ENCODE results near the gene TNFRSF1A. TPM values are rescaled to one million over a fixed set of nuclear protein-coding genes. Genes with fewer than 3 reads are reported as not detected.

The TNFRSF1A gene
- total and polyA plus RNA-seq, 9 of the 15 experiments (the other 6 are each of a cell fraction or from before 2014, with no cell fraction given) = 0.76 to 43.5 (median 30.0) TPM

DNA sequence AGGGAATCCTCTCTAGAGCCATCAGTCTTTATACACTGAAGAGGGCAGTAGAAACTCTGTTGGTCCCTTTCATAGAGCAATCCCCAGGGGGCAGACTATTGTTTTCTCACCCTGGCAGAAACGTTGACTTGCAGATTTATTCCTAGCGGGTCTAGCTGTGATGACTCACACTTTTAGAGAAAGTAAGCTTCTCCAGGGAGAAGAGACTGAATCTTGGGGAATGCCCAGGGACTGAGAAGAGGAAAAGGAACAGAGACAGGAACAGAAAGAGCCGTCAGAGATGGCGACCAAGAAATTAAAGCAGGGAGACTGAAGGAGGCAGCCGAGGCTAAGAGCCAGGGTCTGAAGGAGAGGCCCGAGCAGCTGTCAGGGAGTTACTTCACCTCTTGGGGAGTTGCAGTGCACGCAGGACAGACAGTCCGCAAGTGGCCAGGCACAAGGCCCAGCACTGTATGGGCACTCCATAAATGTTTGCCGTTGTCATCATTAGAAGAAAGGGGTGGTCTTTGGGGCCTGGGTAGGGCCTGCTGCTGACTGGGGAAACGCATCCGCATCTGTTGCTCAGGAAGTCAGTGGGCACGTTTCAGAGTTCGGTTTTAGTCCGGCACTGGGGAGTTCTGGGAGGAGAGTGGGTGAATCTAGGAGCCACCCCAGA is 18.4 kb downstream of the TNFRSF1A start (continued):
- TF ChIP-seq ATF7 (IDR thresholded peaks at IDR 0.05) (peak; percentile 47; the same call in 1 of the 2 replicates), ZNF316 (IDR thresholded peaks at IDR 0.05) (peak; percentile 93), SMARCC2 (IDR thresholded peaks at IDR 0.05; ENCODE audit: low read depth) (peak; percentile 83), SRSF7 (optimal IDR thresholded peaks at IDR 0.05; ENCODE audit: low read depth, low read length) (no peak), ZNF785 (CRISPR knock-in tag; IDR thresholded peaks at IDR 0.05) (no peak), ELF2 (CRISPR knock-in tag; IDR thresholded peaks at IDR 0.05) (no peak), HDAC2 (IDR thresholded peaks at IDR 0.05) (peak; percentile 59; the same call in 1 of the 2 replicates)
- TF ChIP-seq, protein P1, sequence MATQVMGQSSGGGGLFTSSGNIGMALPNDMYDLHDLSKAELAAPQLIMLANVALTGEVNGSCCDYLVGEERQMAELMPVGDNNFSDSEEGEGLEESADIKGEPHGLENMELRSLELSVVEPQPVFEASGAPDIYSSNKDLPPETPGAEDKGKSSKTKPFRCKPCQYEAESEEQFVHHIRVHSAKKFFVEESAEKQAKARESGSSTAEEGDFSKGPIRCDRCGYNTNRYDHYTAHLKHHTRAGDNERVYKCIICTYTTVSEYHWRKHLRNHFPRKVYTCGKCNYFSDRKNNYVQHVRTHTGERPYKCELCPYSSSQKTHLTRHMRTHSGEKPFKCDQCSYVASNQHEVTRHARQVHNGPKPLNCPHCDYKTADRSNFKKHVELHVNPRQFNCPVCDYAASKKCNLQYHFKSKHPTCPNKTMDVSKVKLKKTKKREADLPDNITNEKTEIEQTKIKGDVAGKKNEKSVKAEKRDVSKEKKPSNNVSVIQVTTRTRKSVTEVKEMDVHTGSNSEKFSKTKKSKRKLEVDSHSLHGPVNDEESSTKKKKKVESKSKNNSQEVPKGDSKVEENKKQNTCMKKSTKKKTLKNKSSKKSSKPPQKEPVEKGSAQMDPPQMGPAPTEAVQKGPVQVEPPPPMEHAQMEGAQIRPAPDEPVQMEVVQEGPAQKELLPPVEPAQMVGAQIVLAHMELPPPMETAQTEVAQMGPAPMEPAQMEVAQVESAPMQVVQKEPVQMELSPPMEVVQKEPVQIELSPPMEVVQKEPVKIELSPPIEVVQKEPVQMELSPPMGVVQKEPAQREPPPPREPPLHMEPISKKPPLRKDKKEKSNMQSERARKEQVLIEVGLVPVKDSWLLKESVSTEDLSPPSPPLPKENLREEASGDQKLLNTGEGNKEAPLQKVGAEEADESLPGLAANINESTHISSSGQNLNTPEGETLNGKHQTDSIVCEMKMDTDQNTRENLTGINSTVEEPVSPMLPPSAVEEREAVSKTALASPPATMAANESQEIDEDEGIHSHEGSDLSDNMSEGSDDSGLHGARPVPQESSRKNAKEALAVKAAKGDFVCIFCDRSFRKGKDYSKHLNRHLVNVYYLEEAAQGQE (IDR thresholded peaks at IDR 0.05; ENCODE audit: borderline replicate concordance) = peak; percentile 40; the same call in 1 of the 2 replicates
- TF ChIP-seq, protein P1 (CRISPR knock-in tag; IDR thresholded peaks at IDR 0.05; ENCODE audit: low read depth) = no peak
- TF ChIP-seq, protein P2, sequence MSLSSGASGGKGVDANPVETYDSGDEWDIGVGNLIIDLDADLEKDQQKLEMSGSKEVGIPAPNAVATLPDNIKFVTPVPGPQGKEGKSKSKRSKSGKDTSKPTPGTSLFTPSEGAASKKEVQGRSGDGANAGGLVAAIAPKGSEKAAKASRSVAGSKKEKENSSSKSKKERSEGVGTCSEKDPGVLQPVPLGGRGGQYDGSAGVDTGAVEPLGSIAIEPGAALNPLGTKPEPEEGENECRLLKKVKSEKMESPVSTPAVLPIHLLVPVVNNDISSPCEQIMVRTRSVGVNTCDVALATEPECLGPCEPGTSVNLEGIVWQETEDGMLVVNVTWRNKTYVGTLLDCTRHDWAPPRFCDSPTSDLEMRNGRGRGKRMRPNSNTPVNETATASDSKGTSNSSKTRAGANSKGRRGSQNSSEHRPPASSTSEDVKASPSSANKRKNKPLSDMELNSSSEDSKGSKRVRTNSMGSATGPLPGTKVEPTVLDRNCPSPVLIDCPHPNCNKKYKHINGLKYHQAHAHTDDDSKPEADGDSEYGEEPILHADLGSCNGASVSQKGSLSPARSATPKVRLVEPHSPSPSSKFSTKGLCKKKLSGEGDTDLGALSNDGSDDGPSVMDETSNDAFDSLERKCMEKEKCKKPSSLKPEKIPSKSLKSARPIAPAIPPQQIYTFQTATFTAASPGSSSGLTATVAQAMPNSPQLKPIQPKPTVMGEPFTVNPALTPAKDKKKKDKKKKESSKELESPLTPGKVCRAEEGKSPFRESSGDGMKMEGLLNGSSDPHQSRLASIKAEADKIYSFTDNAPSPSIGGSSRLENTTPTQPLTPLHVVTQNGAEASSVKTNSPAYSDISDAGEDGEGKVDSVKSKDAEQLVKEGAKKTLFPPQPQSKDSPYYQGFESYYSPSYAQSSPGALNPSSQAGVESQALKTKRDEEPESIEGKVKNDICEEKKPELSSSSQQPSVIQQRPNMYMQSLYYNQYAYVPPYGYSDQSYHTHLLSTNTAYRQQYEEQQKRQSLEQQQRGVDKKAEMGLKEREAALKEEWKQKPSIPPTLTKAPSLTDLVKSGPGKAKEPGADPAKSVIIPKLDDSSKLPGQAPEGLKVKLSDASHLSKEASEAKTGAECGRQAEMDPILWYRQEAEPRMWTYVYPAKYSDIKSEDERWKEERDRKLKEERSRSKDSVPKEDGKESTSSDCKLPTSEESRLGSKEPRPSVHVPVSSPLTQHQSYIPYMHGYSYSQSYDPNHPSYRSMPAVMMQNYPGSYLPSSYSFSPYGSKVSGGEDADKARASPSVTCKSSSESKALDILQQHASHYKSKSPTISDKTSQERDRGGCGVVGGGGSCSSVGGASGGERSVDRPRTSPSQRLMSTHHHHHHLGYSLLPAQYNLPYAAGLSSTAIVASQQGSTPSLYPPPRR (CRISPR knock-in tag; IDR thresholded peaks at IDR 0.05; ENCODE audit: borderline replicate concordance) = no peak
- TF ChIP-seq, protein P3, sequence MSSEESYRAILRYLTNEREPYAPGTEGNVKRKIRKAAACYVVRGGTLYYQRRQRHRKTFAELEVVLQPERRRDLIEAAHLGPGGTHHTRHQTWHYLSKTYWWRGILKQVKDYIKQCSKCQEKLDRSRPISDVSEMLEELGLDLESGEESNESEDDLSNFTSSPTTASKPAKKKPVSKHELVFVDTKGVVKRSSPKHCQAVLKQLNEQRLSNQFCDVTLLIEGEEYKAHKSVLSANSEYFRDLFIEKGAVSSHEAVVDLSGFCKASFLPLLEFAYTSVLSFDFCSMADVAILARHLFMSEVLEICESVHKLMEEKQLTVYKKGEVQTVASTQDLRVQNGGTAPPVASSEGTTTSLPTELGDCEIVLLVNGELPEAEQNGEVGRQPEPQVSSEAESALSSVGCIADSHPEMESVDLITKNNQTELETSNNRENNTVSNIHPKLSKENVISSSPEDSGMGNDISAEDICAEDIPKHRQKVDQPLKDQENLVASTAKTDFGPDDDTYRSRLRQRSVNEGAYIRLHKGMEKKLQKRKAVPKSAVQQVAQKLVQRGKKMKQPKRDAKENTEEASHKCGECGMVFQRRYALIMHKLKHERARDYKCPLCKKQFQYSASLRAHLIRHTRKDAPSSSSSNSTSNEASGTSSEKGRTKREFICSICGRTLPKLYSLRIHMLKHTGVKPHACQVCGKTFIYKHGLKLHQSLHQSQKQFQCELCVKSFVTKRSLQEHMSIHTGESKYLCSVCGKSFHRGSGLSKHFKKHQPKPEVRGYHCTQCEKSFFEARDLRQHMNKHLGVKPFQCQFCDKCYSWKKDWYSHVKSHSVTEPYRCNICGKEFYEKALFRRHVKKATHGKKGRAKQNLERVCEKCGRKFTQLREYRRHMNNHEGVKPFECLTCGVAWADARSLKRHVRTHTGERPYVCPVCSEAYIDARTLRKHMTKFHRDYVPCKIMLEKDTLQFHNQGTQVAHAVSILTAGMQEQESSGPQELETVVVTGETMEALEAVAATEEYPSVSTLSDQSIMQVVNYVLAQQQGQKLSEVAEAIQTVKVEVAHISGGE (CRISPR knock-in tag; IDR thresholded peaks at IDR 0.05) = no peak

All from K562 (cell line).